HG03045 (cell line): Measurements from ENCODE around the gene KRTAP5-1.
A peak's percentile ranks its signal among the peaks of the same experiment; 100 is the strongest.

Experiments used
- ATAC-seq: cut with Tn5 transposase; IDR thresholded peaks from one replicate; pipeline ENCODE4 v1.9.1; 2021; ENCODE audit warnings: mild to moderate bottlenecking, moderate library complexity; ENCODE audit not compliant: unreplicated experiment

Gene KRTAP5-1

GRCh38 chr11:1572197-1573076 is 12.6 kb downstream of the KRTAP5-1 start, which contains the start of gene DUSP8:
Gene DUSP8, minus strand, starts transcription at chr11:1572271. Its CDS starts 6,445 bp downstream, at chr11:1565826.
- peak; percentile 51 for ATAC-seq

GRCh38 chr11:1571760-1572196 is 13.3 kb downstream of the KRTAP5-1 start:
- ATAC-seq = peak; percentile 8

GRCh38 chr11:1570896-1571759 is 14.0 kb downstream of the KRTAP5-1 start:
- ATAC-seq = no peak

- ATAC-seq = no peak
These were observed 14.6 kb downstream of the KRTAP5-1 start for GRCh38 chr11:1570531-1570895.

- ATAC-seq = no peak
These were observed 15.1 kb downstream of the KRTAP5-1 start for GRCh38 chr11:1570001-1570453.

GRCh38 chr11:1569251-1569780 is 15.8 kb downstream of the KRTAP5-1 start:
- no peak for ATAC-seq

GRCh38 chr11:1568441-1568911 is 16.6 kb downstream of the KRTAP5-1 start:
- no peak for ATAC-seq

- ATAC-seq = no peak
These were observed 17.4 kb downstream of the KRTAP5-1 start for GRCh38 chr11:1567721-1568100.

- no peak for ATAC-seq
These were observed 17.9 kb downstream of the KRTAP5-1 start for GRCh38 chr11:1567052-1567720.

GRCh38 chr11:1566381-1567051 is 18.6 kb downstream of the KRTAP5-1 start:
- no peak for ATAC-seq

GRCh38 chr11:1565904-1566247 is 19.2 kb downstream of the KRTAP5-1 start:
- ATAC-seq = no peak

- ATAC-seq = no peak
These were observed 19.7 kb downstream of the KRTAP5-1 start for GRCh38 chr11:1565173-1565903.

- ATAC-seq = no peak
These were observed 20.4 kb downstream of the KRTAP5-1 start for GRCh38 chr11:1564535-1565172.

GRCh38 chr11:1563697-1564534 is 21.2 kb downstream of the KRTAP5-1 start:
- no peak for ATAC-seq

- ATAC-seq = no peak
These were observed 21.9 kb downstream of the KRTAP5-1 start for GRCh38 chr11:1563149-1563638.

- ATAC-seq = no peak
These were observed 22.5 kb downstream of the KRTAP5-1 start for GRCh38 chr11:1562469-1563148.

GRCh38 chr11:1561955-1562354 is 23.1 kb downstream of the KRTAP5-1 start:
- ATAC-seq = no peak
